ENCODE results near the gene DSP. TPM values are rescaled to one million over a fixed set of nuclear protein-coding genes. Genes with fewer than 3 reads are reported as not detected.

The DSP gene
- total RNA-seq (not detected), polyA plus RNA-seq (not detected)

- CTCF ChIA-PET (ENCODE audit: partially characterized antibody) = no interaction called here
- intact Hi-C loops (cut with micrococcal nuclease) = no loop called here
These were observed at the start of gene DSP for GRCh38 chr6:7541175-7542064. DSP (plus strand) TSS chr6:7541671; CDS start chr6:7541916, 245 bp downstream.

DNA sequence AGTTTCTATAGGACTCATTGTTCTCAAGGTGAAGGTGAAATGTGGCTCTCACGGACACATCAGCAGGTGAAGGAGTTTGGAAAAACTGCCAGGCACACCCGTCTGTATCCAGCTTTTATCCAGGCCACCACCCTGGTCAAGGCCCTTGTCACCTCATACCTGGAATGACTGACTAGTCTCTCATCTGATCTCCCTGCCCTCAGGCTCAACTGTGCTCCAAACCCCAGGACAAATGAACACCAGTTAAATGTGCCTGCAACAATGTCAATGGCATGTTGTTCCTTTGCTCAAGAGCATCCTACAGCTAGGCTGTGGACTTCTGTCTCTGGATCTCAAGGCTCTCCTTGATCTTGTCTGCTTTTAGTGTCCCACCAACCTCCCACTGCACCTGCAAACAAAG, 47.6 kb upstream of the DSP start:
- no peak for DNase-seq
- Mint-ChIP-seq H3K9me3 (no peaks in the 10 kb centered on the region), H3K27me3 (peaks cover 6 to 25% of the 10 kb centered on the region in 2 donors), H3K4me3 (no peak overlapping the region), H3K27ac (no peak overlapping the region), H3K36me3 (no peaks in the 10 kb centered on the region), H3K4me1 (no peaks in the 10 kb centered on the region)
- intact Hi-C loops (cut with micrococcal nuclease) = no loop called here
- CTCF ChIA-PET (ENCODE audit: partially characterized antibody) = no interaction called here
- POLR2A ChIA-PET (ENCODE audit: partially characterized antibody) = no interaction called here
- H3K4me3 ChIP-seq (ENCODE audit: low read length in 2 of 2) = no peak overlapping the region
- H3K9me3 ChIP-seq (ENCODE audit: control insufficient read depth in 1 of 2, low read length in 2 of 2) = no peaks in the 10 kb centered on the region
- H3K36me3 ChIP-seq (ENCODE audit: insufficient read depth, low read length) = no peaks in the 10 kb centered on the region
- no peaks in the 10 kb centered on the region for H3K27me3 ChIP-seq (ENCODE audit: insufficient read depth, low read length)
- no peaks in the 10 kb centered on the region for H3K4me1 ChIP-seq (ENCODE audit: insufficient read depth, low read length)
- H3K27ac ChIP-seq (ENCODE audit: low read depth, low read length) = no peak overlapping the region

More at GRCh38 chr6:7541175-7542064, at the start of gene DSP:
- Histone ChIP-seq H3K4me1 (ENCODE audit: insufficient read depth, low read length) (peaks cover 16% of the 10 kb centered on the region), H3K4me3 (ENCODE audit: low read length in 2 of 2) (peak within 1 kb of the TSS in 1 of 2 donors; percentile 39), H3K27ac (ENCODE audit: low read depth, low read length) (no peak within 1 kb of the TSS), H3K27me3 (ENCODE audit: insufficient read depth, low read length) (peaks cover 33% of the 10 kb centered on the region), H3K9me3 (ENCODE audit: control insufficient read depth in 1 of 2, low read length in 2 of 2) (no peaks in the 10 kb centered on the region), H3K36me3 (ENCODE audit: insufficient read depth, low read length) (no peaks in the 10 kb centered on the region)
- DNase-seq = peak in 4 of 5 donors; percentile 1 to 6 (median 4)
- H3K4me3 Mint-ChIP-seq = peak within 1 kb of the TSS; percentile 74 to 83 (median 79)
- POLR2A ChIA-PET (ENCODE audit: partially characterized antibody) = no interaction called here
- H3K27ac Mint-ChIP-seq = no peak within 1 kb of the TSS
- peaks cover 54 to 56% of the 10 kb centered on the region in 2 donors for H3K27me3 Mint-ChIP-seq
- H3K4me1 Mint-ChIP-seq = peaks cover 2 to 15% (median 8%) of the 10 kb centered on the region in 4 donors
- no peaks in the 10 kb centered on the region for H3K36me3 Mint-ChIP-seq
- peaks cover 0 to 2% (median 0%) of the 10 kb centered on the region in 8 donors for H3K9me3 Mint-ChIP-seq

GRCh38 chr6:7494638-7495037, 46.8 kb upstream of the DSP start:
- ChIA-PET CTCF (ENCODE audit: partially characterized antibody) (no interaction called here), POLR2A (ENCODE audit: partially characterized antibody) (no interaction called here)
- intact Hi-C loops (cut with micrococcal nuclease) = no loop called here
- no peak overlapping the region for H3K27ac ChIP-seq (ENCODE audit: low read depth, low read length)
- no peak overlapping the region for H3K27ac Mint-ChIP-seq
- H3K4me3 ChIP-seq (ENCODE audit: low read length in 2 of 2) = no peak overlapping the region
- H3K4me1 Mint-ChIP-seq = no peaks in the 10 kb centered on the region
- H3K4me1 ChIP-seq (ENCODE audit: insufficient read depth, low read length) = no peaks in the 10 kb centered on the region
- H3K27me3 Mint-ChIP-seq = peaks cover 4 to 26% of the 10 kb centered on the region in 2 donors
- H3K9me3 ChIP-seq (ENCODE audit: control insufficient read depth in 1 of 2, low read length in 2 of 2) = no peaks in the 10 kb centered on the region
- H3K9me3 Mint-ChIP-seq = no peaks in the 10 kb centered on the region
- no peaks in the 10 kb centered on the region for H3K27me3 ChIP-seq (ENCODE audit: insufficient read depth, low read length)
- DNase-seq = no peak
- no peak overlapping the region for H3K4me3 Mint-ChIP-seq
- no peaks in the 10 kb centered on the region for H3K36me3 Mint-ChIP-seq
- H3K36me3 ChIP-seq (ENCODE audit: insufficient read depth, low read length) = no peaks in the 10 kb centered on the region

DNA sequence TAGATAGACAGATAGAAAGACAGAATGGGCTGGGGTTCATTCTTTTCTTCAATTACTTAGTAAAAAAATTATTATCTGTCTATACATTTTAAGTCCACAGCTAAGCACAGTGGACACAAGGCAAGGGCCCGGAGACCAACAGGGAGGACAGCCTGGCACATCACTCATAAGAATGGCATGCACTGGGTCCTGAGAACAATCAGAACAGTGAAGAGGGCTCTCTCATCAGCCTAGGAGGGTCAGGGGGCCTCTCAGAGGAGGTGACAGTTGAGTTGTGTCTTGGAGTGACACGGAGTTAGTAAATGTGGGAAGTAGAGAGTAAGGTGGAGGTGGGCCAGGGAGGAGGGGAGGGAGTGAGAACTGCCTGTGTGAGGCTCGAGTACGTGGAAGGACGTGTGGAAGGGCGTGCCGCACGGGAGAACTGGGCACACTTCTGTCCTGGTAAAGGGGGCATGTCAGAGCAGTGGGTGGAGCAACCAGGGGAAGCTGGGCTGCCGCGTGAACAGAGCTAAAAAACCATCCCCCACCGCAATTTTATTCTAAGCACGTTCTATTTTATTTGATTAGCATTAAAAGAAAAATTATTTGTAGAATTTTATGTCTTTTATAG, 45.1 kb upstream of the DSP start:
- intact Hi-C loops (cut with micrococcal nuclease) = no loop called here
- peaks cover 5 to 30% of the 10 kb centered on the region in 2 donors for H3K27me3 Mint-ChIP-seq
- DNase-seq = no peak

GRCh38 chr6:7500752-7501282, 40.7 kb upstream of the DSP start:
- H3K36me3 Mint-ChIP-seq = no peaks in the 10 kb centered on the region
- CTCF ChIA-PET (ENCODE audit: partially characterized antibody) = no interaction called here
- no peak overlapping the region for H3K27ac ChIP-seq (ENCODE audit: low read depth, low read length)
- intact Hi-C loops (cut with micrococcal nuclease) = no loop called here
- POLR2A ChIA-PET (ENCODE audit: partially characterized antibody) = no interaction called here
- H3K4me3 Mint-ChIP-seq = no peak overlapping the region
- H3K9me3 ChIP-seq (ENCODE audit: control insufficient read depth in 1 of 2, low read length in 2 of 2) = no peaks in the 10 kb centered on the region
- peaks cover 5 to 17% of the 10 kb centered on the region in 2 donors for H3K27me3 Mint-ChIP-seq
- H3K4me1 ChIP-seq (ENCODE audit: insufficient read depth, low read length) = no peaks in the 10 kb centered on the region
- peaks cover 0 to 2% (median 0%) of the 10 kb centered on the region in 8 donors for H3K9me3 Mint-ChIP-seq
- no peak overlapping the region for H3K4me3 ChIP-seq (ENCODE audit: low read length in 2 of 2)
- no peaks in the 10 kb centered on the region for H3K4me1 Mint-ChIP-seq
- H3K27ac Mint-ChIP-seq = no peak overlapping the region
- H3K36me3 ChIP-seq (ENCODE audit: insufficient read depth, low read length) = no peaks in the 10 kb centered on the region
- no peak for DNase-seq
- no peaks in the 10 kb centered on the region for H3K27me3 ChIP-seq (ENCODE audit: insufficient read depth, low read length)

More for the DNA sequence above, 45.1 kb upstream of the DSP start:
- Histone ChIP-seq H3K9me3 (ENCODE audit: control insufficient read depth in 1 of 2, low read length in 2 of 2) (no peaks in the 10 kb centered on the region), H3K4me3 (ENCODE audit: low read length in 2 of 2) (no peak overlapping the region), H3K36me3 (ENCODE audit: insufficient read depth, low read length) (no peaks in the 10 kb centered on the region), H3K27ac (ENCODE audit: low read depth, low read length) (no peak overlapping the region), H3K27me3 (ENCODE audit: insufficient read depth, low read length) (no peaks in the 10 kb centered on the region), H3K4me1 (ENCODE audit: insufficient read depth, low read length) (no peaks in the 10 kb centered on the region)
- Mint-ChIP-seq H3K4me1 (no peaks in the 10 kb centered on the region), H3K36me3 (no peaks in the 10 kb centered on the region), H3K4me3 (no peak overlapping the region), H3K9me3 (peaks cover 0 to under 1% (median 0%) of the 10 kb centered on the region in 8 donors), H3K27ac (no peak overlapping the region)
- ChIA-PET CTCF (ENCODE audit: partially characterized antibody) (no interaction called here), POLR2A (ENCODE audit: partially characterized antibody) (no interaction called here)

- intact Hi-C loops (cut with micrococcal nuclease) = no loop called here
- no peak for DNase-seq
- H3K9me3 Mint-ChIP-seq = peaks cover 0 to 2% (median 0%) of the 10 kb centered on the region in 8 donors
- Histone ChIP-seq H3K36me3 (ENCODE audit: insufficient read depth, low read length) (no peaks in the 10 kb centered on the region), H3K27ac (ENCODE audit: low read depth, low read length) (no peak overlapping the region), H3K9me3 (ENCODE audit: control insufficient read depth in 1 of 2, low read length in 2 of 2) (no peaks in the 10 kb centered on the region), H3K4me1 (ENCODE audit: insufficient read depth, low read length) (no peaks in the 10 kb centered on the region), H3K27me3 (ENCODE audit: insufficient read depth, low read length) (no peaks in the 10 kb centered on the region), H3K4me3 (ENCODE audit: low read length in 2 of 2) (no peak overlapping the region)
- H3K36me3 Mint-ChIP-seq = no peaks in the 10 kb centered on the region
- no peak overlapping the region for H3K27ac Mint-ChIP-seq
- no peak overlapping the region for H3K4me3 Mint-ChIP-seq
- CTCF ChIA-PET (ENCODE audit: partially characterized antibody) = no interaction called here
- no peaks in the 10 kb centered on the region for H3K4me1 Mint-ChIP-seq
- peaks cover 5 to 17% of the 10 kb centered on the region in 2 donors for H3K27me3 Mint-ChIP-seq
- POLR2A ChIA-PET (ENCODE audit: partially characterized antibody) = no interaction called here
These were observed 38.7 kb upstream of the DSP start for GRCh38 chr6:7502743-7503142.

- H3K27me3 Mint-ChIP-seq = peaks cover 6 to 16% of the 10 kb centered on the region in 2 donors
- POLR2A ChIA-PET (ENCODE audit: partially characterized antibody) = no interaction called here
- no peaks in the 10 kb centered on the region for H3K36me3 ChIP-seq (ENCODE audit: insufficient read depth, low read length)
- no peaks in the 10 kb centered on the region for H3K9me3 ChIP-seq (ENCODE audit: control insufficient read depth in 1 of 2, low read length in 2 of 2)
- CTCF ChIA-PET (ENCODE audit: partially characterized antibody) = no interaction called here
- peaks cover 0 to 2% (median 0%) of the 10 kb centered on the region in 8 donors for H3K9me3 Mint-ChIP-seq
- DNase-seq = no peak
- H3K36me3 Mint-ChIP-seq = no peaks in the 10 kb centered on the region
- H3K27ac Mint-ChIP-seq = no peak overlapping the region
- no peak overlapping the region for H3K4me3 Mint-ChIP-seq
- H3K27ac ChIP-seq (ENCODE audit: low read depth, low read length) = no peak overlapping the region
- H3K4me1 ChIP-seq (ENCODE audit: insufficient read depth, low read length) = no peaks in the 10 kb centered on the region
- H3K4me1 Mint-ChIP-seq = no peaks in the 10 kb centered on the region
- no peaks in the 10 kb centered on the region for H3K27me3 ChIP-seq (ENCODE audit: insufficient read depth, low read length)
- no peak overlapping the region for H3K4me3 ChIP-seq (ENCODE audit: low read length in 2 of 2)
- intact Hi-C loops (cut with micrococcal nuclease) = no loop called here
These were observed 37.4 kb upstream of the DSP start for GRCh38 chr6:7504041-7504440.

All from CD4-positive, alpha-beta memory T cell (primary cell).